ENCODE results near the gene SNAPC1.

GRCh38 chr14:61733972-61734371, 28.2 kb upstream of the SNAPC1 start:
- TF ChIP-seq POLR2AphosphoS5 (IDR thresholded peaks at IDR 0.05) (no peak), CTCF (IDR thresholded peaks at IDR 0.05) (no peak)
